GM18499 (cell line): ENCODE data around the gene GABARAPL2.
"Not testable (repeated sequence)": the region's sequence is repeated elsewhere in the genome, so short reads cannot be mapped to it uniquely, and the experiment has no call there.

ENCODE experiments used
- ATAC-seq: cut with Tn5 transposase; IDR thresholded peaks from one replicate; pipeline ENCODE4 v1.9.1; 2021; ENCODE audit warnings: moderate number of reproducible peaks; ENCODE audit not compliant: insufficient read depth, unreplicated experiment

GABARAPL2 gene, protein sequence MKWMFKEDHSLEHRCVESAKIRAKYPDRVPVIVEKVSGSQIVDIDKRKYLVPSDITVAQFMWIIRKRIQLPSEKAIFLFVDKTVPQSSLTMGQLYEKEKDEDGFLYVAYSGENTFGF

DNA sequence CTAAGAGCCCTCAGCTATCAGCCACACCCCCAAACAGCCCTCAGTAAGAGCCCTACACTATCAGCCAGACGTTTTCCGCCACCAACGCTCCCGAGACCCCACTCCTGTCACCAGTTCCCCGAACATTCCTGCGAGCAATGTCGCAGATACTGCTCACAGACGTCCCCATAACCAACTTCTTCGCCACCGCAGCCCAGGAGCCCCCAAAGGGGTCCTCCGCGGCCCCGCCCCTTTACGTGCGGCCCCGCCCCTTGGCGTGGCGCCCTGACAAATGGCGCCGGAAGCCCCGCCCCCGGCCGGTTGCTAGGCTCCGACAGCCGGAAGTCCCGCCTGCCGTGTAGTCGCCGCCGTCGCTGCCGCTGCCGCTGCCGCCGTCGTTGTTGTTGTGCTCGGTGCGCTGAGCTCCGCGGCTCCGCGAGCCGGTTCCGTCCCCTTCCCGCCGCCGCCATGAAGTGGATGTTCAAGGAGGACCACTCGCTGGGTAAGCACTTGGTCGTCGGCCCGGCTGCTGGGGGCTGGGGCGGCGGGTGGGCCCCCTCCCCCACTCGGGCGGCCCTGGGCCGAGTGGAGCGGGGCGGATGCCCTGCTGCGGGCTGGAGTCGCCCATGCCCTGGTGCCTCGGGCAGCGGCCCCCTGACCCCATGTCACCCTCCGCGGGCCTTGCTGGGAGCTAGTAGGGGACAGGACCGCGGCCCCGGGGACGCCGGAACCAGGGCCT, at the start of gene GABARAPL2:
GABARAPL2 (plus strand) TSS at position 340 of the 718 bp plus-strand sequence; CDS start at position 448, 108 bp downstream.
- peak; percentile 33 for ATAC-seq

GRCh38 chr16:75519175-75519574, 47.0 kb upstream of the GABARAPL2 start:
- ATAC-seq, result no peak

DNA sequence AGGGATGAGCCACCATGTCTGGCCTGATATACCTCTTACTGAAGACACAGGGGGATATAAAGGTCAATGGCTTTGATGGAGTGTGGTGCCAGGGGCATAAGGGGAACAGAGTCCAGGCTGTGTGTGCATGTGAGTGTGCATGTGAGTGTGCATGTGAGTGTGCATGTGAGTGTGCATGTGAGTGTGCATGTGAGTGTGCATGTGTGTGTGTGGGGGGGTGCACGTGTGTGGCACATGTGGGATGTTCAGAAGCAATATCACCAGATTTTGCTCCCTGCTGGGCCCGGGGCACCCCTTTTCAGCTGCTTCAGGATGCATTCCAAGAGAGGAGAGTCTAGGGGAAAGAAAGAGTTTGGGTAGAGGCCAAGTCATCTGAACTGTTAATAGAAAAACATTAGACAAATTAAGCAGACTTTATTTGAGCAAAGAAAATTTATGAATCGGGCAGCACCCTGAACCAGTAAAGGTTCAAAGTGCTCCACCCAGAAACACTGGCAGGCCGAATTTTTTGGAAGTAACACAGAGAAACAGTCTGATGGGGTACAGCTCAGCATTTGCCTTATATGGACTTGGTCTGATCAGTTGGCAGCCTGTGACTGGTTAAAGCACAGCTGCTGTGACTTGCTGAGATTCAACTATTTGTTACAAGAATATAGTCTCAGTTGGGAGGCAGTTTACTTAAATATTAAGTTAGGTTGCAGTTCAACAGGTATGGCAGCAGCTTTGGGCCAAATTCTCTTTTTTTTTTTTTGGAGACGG, 40.0 kb upstream of the GABARAPL2 start:
- no peak for ATAC-seq

DNA sequence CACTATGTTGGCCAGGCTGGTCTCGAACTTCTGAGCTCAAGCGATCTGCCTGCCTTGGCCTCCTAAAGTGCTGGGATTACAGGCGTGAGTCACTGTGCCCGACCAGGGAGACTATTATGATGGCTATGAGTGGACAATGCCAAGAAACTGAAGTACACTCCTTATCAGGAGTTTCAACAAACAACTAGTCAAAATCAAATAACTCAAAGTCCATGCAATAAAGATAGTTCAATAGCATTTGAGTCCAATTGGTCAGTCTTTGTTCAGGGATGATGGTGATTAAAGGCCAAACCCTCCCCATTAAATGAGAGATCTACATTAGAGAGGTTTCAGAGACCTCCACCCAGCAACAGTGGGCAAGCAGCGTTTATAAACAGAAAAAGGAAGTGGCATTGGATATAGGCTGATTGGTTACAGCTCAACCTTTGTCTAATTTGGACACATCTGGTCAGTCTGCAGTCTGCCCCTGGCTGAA, 38.3 kb upstream of the GABARAPL2 start:
- no peak for ATAC-seq

DNA sequence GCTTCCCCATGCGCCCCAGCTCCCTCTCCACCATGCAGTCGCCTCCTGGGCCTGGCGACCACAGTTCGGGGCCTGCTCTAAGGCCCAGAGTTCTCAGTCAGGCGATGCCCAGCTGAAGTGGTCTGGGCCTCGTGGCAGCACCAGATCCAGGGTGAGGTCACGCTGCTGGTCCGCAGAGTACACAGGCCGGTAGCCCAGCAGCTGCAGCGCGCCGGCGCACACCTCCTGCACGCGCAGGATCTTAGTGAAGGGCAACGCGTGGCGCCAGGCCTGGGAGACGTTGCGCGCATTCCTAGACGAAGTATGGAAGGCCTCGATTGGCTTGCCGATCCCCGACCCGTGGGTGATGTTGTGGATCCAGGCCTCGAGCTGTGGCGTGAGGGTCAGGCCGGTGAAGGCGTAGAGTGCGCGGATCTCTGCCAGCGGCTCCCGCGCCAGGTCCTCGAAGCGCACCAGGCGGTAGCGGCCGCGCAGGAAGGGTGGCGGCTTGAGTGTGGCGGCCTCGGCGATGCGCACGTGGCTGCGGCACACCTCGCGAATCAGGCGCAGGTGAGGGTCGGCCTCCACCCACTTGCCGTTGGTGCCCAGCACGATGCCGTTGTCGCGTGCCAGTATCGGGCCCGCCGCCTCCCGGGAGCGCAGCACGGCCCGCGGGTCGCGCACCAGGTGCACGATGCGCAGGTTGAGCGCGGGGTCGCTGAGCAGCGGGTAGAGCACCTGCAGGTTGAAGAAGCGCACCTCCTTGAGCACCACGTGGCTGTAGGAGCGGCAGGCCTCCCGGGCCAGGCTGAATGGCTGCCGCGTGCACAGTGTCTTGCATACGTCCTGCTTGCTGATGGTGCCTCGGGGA, 36.9 kb upstream of the GABARAPL2 start:
- no peak for ATAC-seq

GRCh38 chr16:75529959-75530358, 36.2 kb upstream of the GABARAPL2 start:
- ATAC-seq, result no peak

DNA sequence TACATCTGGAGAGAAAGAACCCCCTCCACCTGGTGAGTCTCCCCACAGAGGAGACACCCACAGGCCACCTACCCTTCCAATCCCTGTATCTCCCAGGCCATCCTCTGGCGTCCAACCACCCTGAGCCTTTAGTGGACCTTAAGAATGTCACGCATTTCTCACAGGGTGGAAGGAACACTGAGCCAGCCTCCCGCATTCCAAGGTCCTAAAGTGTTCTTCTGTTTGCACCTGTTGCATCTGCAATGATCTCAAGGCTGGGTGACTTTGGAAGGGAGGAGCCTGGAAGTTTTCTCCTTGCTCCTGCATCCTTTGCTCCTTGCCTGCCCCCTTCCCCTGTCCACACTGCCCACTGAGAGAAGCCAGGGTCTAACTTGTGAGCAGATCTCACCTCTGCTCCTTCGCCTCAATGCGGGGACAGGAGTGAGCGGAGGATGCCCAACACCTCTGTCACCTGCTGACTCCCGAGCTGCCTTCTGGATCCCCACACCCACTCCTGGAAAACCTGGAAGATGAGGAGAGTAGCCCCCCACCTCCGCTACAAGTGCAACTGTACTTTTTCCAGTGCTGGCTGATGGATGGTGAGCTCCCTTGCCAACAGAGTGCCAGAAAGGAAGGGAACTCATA, 33.9 kb upstream of the GABARAPL2 start:
- ATAC-seq, result no peak

DNA sequence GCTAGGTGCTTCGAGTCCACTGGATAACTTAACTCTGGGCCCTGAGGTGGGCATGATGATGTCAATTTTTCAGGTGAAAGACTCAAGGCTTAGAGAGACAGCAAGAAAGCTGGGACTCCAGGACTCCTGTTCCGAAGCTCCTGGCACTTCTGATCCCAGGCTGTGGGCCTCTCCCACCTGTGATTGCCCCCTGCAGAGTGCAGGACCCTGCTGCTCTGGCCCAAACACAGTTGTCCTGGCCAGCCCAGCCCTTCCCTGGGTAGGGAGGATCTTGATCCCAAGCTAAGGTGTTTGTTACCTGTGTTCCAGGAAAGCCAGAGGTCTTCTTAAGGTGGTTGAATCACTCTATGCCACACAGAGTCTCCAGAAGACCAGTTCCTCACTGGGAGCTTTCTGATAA, 33.4 kb upstream of the GABARAPL2 start:
- no peak for ATAC-seq

- ATAC-seq, result no peak
These were observed 31.5 kb upstream of the GABARAPL2 start for GRCh38 chr16:75534560-75535205.

- ATAC-seq, result no peak
These were observed 30.9 kb upstream of the GABARAPL2 start for GRCh38 chr16:75535211-75535843.

- no peak for ATAC-seq
These were observed 30.3 kb upstream of the GABARAPL2 start, which contains the start of gene CHST5 for GRCh38 chr16:75535901-75536300. TSS of gene CHST5 (minus strand) at chr16:75536108. CDS start at chr16:75530384, 5,724 bp downstream.

- no peak for ATAC-seq
These were observed 28.4 kb upstream of the GABARAPL2 start for GRCh38 chr16:75537776-75538175.

DNA sequence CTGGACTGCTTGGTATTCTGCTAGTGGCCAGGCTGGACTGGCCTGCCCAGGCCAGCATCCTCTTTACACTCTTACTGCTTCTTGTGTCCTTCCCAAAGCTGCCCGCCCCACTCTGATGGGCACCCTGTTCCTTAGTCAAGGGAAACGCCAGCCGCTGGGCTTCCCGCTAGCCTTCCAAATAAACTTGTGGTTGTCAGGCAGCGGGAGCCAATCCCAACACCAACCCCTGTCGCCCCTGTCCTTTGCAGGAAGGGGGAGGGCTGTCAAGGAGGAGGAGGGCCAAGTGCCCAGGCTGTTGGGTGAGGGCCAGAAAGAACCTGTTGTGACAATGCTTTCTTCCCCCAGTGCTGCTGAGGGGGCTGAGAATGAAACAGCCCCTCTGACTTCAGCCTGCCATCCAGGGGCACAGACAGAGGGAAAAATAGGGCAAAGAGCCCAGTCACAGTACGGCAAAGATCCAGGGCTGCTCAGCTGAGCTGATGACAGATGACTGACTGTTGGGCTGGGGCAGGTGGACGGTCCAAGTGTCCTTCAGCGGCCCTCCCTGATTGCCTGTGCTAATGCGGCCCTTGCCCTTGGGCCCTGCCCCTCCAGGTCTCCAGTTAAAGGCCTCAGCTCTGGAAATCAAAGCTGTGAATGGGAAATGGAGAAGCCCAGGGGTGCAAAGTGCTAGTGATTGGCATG, 27.2 kb upstream of the GABARAPL2 start:
- ATAC-seq, result not testable (repeated sequence)

DNA sequence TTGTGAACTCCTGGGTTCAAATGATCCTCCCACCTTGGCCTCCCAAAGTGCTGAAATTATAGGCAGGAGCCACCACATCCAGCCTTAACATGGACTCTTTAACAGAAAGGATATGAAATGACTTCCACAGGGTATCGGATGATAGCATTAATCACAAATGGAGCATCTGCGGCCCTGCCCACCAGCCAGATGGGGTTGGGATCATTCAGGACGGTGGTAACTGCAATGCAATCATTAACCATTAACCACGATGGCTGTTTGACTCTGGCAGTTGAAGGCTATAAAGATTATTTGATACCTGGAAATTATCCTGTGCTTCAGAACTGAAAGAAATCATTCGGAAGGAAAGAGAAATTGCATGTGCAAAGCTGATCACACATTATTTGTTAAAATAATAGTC, 24.9 kb upstream of the GABARAPL2 start:
- ATAC-seq, result no peak

GRCh38 chr16:75542462-75542861, 23.7 kb upstream of the GABARAPL2 start:
- not testable (repeated sequence) for ATAC-seq

- ATAC-seq, result not testable (repeated sequence)
These were observed 20.3 kb upstream of the GABARAPL2 start for GRCh38 chr16:75545879-75546278.

DNA sequence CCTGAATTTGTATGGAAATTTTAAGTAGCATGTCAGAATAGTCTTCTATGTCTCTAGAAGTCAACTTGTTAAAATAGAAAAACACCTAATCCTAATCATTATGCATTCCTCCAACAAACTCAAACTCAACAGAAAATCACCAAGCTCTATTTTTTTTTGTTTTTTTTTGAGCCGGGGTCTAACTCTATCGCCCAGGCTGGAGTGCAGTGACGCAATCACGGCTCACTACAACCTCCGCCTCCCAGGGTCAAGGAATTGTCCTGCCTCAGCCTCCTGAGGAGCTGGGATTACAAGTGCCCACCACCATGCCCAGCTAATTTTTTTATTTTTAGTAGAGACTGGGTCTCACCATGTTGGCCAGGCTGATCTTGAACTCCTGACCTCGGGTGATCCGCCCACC, 19.9 kb upstream of the GABARAPL2 start:
- ATAC-seq, result no peak

DNA sequence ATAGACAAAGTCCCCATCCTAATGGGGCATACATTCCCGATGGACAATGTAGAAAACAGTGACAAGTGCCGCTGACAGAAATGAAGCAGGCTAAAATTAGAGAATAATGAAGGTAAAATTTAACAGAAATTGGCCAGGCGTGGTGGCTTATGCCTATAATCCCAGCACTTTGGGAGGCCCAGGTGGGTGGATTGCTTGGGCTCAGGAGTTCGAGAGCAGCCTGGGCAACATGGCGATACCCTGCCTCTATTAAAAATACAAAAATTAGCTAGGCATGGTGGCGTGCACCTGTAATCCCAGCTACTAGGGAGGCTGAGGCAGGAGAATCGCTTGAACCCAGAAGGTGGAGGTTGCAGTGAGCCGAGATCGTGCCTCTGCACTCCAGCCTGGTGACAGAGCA, 17.7 kb upstream of the GABARAPL2 start:
- ATAC-seq, result not testable (repeated sequence)
